Mesendoderm (in vitro differentiated cells): ENCODE measurements around the gene IL36A.

Experiments used
- DNase-seq: peaks from one replicate; pipeline ENCODE4 v3.0.0; 2013
- H2AK5ac ChIP-seq: 2 replicates; pipeline ENCODE4 v1.6.1; 2013; ENCODE audit warnings: low read length, inconsistent platforms
- H2BK120ac ChIP-seq: 2 replicates; pipeline ENCODE4 v1.6.1; 2013; ENCODE audit warnings: low read depth, mild to moderate bottlenecking, low read length, moderate library complexity, mixed read lengths
- H2BK15ac ChIP-seq: replicated peaks from 2 replicates; pipeline ENCODE4 v1.6.1; 2013; ENCODE audit warnings: low read depth, mild to moderate bottlenecking, moderate library complexity
- H2BK5ac ChIP-seq: 2 replicates; pipeline ENCODE4 v1.6.1; 2013; ENCODE audit warnings: low read length, inconsistent platforms
- H3K18ac ChIP-seq: 2 replicates; pipeline ENCODE4 v1.6.1; 2013; ENCODE audit warnings: mild to moderate bottlenecking, low read length, mixed read lengths
- H3K23ac ChIP-seq: one replicate; pipeline ENCODE4 v1.6.1; 2013; ENCODE audit warnings: low read length
- H3K27ac ChIP-seq: 2 replicates; pipeline ENCODE4 v1.5.1; 2013; ENCODE audit warnings: low read depth, mild to moderate bottlenecking, inconsistent platforms, low read length, moderate library complexity
- H3K27me3 ChIP-seq: 2 replicates; pipeline ENCODE4 v1.6.1; 2013; ENCODE audit warnings: low read length, control low read depth, mild to moderate bottlenecking, inconsistent platforms; ENCODE audit not compliant: insufficient read depth, poor library complexity
- H3K36me3 ChIP-seq: 2 replicates; pipeline ENCODE4 v1.6.1; 2013; ENCODE audit warnings: low read length, inconsistent platforms; ENCODE audit not compliant: control insufficient read depth, insufficient read depth
- H3K4ac ChIP-seq: one replicate; pipeline ENCODE4 v1.6.1; 2013; ENCODE audit warnings: low read depth, mild to moderate bottlenecking, low read length, moderate library complexity
- H3K4me1 ChIP-seq: 2 replicates; pipeline ENCODE4 v1.6.1; 2013; ENCODE audit warnings: low read depth, low read length, inconsistent platforms; ENCODE audit not compliant: control insufficient read depth
- H3K4me2 ChIP-seq: 2 replicates; pipeline ENCODE4 v1.6.1; 2013; ENCODE audit warnings: low read length
- H3K4me3 ChIP-seq: 2 replicates; pipeline ENCODE4 v1.5.1; 2013; ENCODE audit warnings: mild to moderate bottlenecking, low read length
- H3K56ac ChIP-seq: one replicate; pipeline ENCODE4 v1.6.1; 2013; ENCODE audit warnings: low read length
- H3K79me1 ChIP-seq: 2 replicates; pipeline ENCODE4 v1.6.1; 2013; ENCODE audit warnings: low read length, inconsistent platforms
- H3K79me2 ChIP-seq: 2 replicates; pipeline ENCODE4 v1.6.1; 2013; ENCODE audit warnings: mild to moderate bottlenecking, low read length; ENCODE audit not compliant: control insufficient read depth, insufficient read depth
- H3K9ac ChIP-seq: 2 replicates; pipeline ENCODE4 v1.6.1; 2013; ENCODE audit warnings: low read length, inconsistent platforms
- H4K5ac ChIP-seq: one replicate; pipeline ENCODE4 v1.6.1; 2013; ENCODE audit warnings: low read length
- H4K8ac ChIP-seq: one replicate; pipeline ENCODE4 v1.6.1; 2013; ENCODE audit warnings: low read depth, mild to moderate bottlenecking, control low read depth, low read length, moderate library complexity
- WGBS: extraction: QIAGEN DNeasy Blood & Tissue Kit; methylation state at CpG from one replicate; pipeline ENCODE4 v1.1.7; 2013; ENCODE audit warnings: low lambda C conversion rate, missing lambda C conversion rate; ENCODE audit not compliant: insufficient coverage; ENCODE audit errors: extremely low coverage; 5-methylcytosine and 5-hydroxymethylcytosine counted together

The IL36A gene

GRCh38 chr2:112962308-112963175, 42.7 kb upstream of the IL36A start:
- Histone ChIP-seq H3K79me2 (no peaks in the 10 kb centered on the region), H3K18ac (no peak overlapping the region), H3K4me1 (no peaks in the 10 kb centered on the region), H3K9ac (no peak overlapping the region), H2BK120ac (no peak overlapping the region), H3K4ac (no peak overlapping the region), H4K8ac (no peak overlapping the region), H3K4me3 (no peak overlapping the region), H3K27ac (no peak overlapping the region), H2BK5ac (no peak overlapping the region), H3K23ac (no peak overlapping the region), H3K56ac (no peak overlapping the region), H3K4me2 (no peak overlapping the region), H3K27me3 (no peaks in the 10 kb centered on the region), H2BK15ac (no peak overlapping the region), H4K5ac (no peak overlapping the region), H2AK5ac (no peak overlapping the region), H3K36me3 (no peaks in the 10 kb centered on the region), H3K79me1 (no peaks in the 10 kb centered on the region)
- peak; percentile 7 for DNase-seq
- no CpG with 5 or more reads among the region's 3 CpGs for WGBS

GRCh38 chr2:112967023-112967422, 38.2 kb upstream of the IL36A start:
- no peak overlapping the region for H4K5ac ChIP-seq
- H3K9ac ChIP-seq: no peak overlapping the region
- no peak for DNase-seq
- no peak overlapping the region for H2AK5ac ChIP-seq
- H3K18ac ChIP-seq: no peak overlapping the region
- no peak overlapping the region for H2BK120ac ChIP-seq
- no peak overlapping the region for H3K4me3 ChIP-seq
- no peak overlapping the region for H4K8ac ChIP-seq
- no peaks in the 10 kb centered on the region for H3K79me1 ChIP-seq
- H3K4ac ChIP-seq: no peak overlapping the region
- H3K4me1 ChIP-seq: no peaks in the 10 kb centered on the region
- H3K27me3 ChIP-seq: no peaks in the 10 kb centered on the region
- H2BK5ac ChIP-seq: no peak overlapping the region
- no peak overlapping the region for H3K56ac ChIP-seq
- WGBS: no CpG with 5 or more reads among the region's 2 CpGs
- H3K23ac ChIP-seq: no peak overlapping the region
- H3K36me3 ChIP-seq: no peaks in the 10 kb centered on the region
- H3K79me2 ChIP-seq: no peaks in the 10 kb centered on the region
- H2BK15ac ChIP-seq: no peak overlapping the region
- no peak overlapping the region for H3K27ac ChIP-seq
- H3K4me2 ChIP-seq: no peak overlapping the region

GRCh38 chr2:112972423-112973086, 32.7 kb upstream of the IL36A start:
- whole genome bisulfite sequencing: no CpG with 5 or more reads among the region's 5 CpGs
- no peak overlapping the region for H3K18ac ChIP-seq
- H2BK15ac ChIP-seq: no peak overlapping the region
- no peaks in the 10 kb centered on the region for H3K4me1 ChIP-seq
- H2BK5ac ChIP-seq: no peak overlapping the region
- no peak overlapping the region for H2AK5ac ChIP-seq
- no peaks in the 10 kb centered on the region for H3K79me1 ChIP-seq
- H3K4me3 ChIP-seq: no peak overlapping the region
- no peak overlapping the region for H3K9ac ChIP-seq
- DNase-seq: no peak
- H3K36me3 ChIP-seq: no peaks in the 10 kb centered on the region
- no peaks in the 10 kb centered on the region for H3K27me3 ChIP-seq
- no peak overlapping the region for H3K23ac ChIP-seq
- H3K4me2 ChIP-seq: no peak overlapping the region
- no peak overlapping the region for H2BK120ac ChIP-seq
- no peak overlapping the region for H4K8ac ChIP-seq
- H3K56ac ChIP-seq: no peak overlapping the region
- no peak overlapping the region for H3K27ac ChIP-seq
- no peak overlapping the region for H3K4ac ChIP-seq
- no peak overlapping the region for H4K5ac ChIP-seq
- no peaks in the 10 kb centered on the region for H3K79me2 ChIP-seq

- H2BK15ac ChIP-seq: no peak overlapping the region
- WGBS: no CpG with 5 or more reads among the region's 2 CpGs
- H3K4me1 ChIP-seq: no peaks in the 10 kb centered on the region
- no peak overlapping the region for H3K18ac ChIP-seq
- no peak overlapping the region for H4K8ac ChIP-seq
- no peaks in the 10 kb centered on the region for H3K36me3 ChIP-seq
- H3K79me2 ChIP-seq: no peaks in the 10 kb centered on the region
- no peaks in the 10 kb centered on the region for H3K79me1 ChIP-seq
- no peak overlapping the region for H3K23ac ChIP-seq
- DNase-seq: no peak
- H3K4me2 ChIP-seq: no peak overlapping the region
- no peak overlapping the region for H3K4me3 ChIP-seq
- H2AK5ac ChIP-seq: no peak overlapping the region
- no peak overlapping the region for H4K5ac ChIP-seq
- no peak overlapping the region for H3K56ac ChIP-seq
- no peak overlapping the region for H3K9ac ChIP-seq
- H2BK120ac ChIP-seq: no peak overlapping the region
- H3K27me3 ChIP-seq: no peaks in the 10 kb centered on the region
- no peak overlapping the region for H3K4ac ChIP-seq
- no peak overlapping the region for H3K27ac ChIP-seq
- H2BK5ac ChIP-seq: no peak overlapping the region
Observed at GRCh38 chr2:112973156-112973555, 32.1 kb upstream of the IL36A start.

GRCh38 chr2:112977559-112978056, 27.7 kb upstream of the IL36A start, which contains the start of gene IL36G:
Gene IL36G (plus strand): TSS chr2:112978006. CDS start chr2:112978639, 633 bp downstream.
- no peak within 1 kb of the TSS for H3K23ac ChIP-seq
- no peak within 1 kb of the TSS for H2BK120ac ChIP-seq
- no peak within 1 kb of the TSS for H3K4me2 ChIP-seq
- H2BK15ac ChIP-seq: no peak within 1 kb of the TSS
- no peak within 1 kb of the TSS for H3K4me3 ChIP-seq
- no peak within 1 kb of the TSS for H3K4ac ChIP-seq
- H2BK5ac ChIP-seq: no peak within 1 kb of the TSS
- no peaks in the 10 kb centered on the region for H3K79me2 ChIP-seq
- no peak within 1 kb of the TSS for H3K27ac ChIP-seq
- no peak for DNase-seq
- no peaks in the 10 kb centered on the region for H3K79me1 ChIP-seq
- H4K5ac ChIP-seq: no peak within 1 kb of the TSS
- H3K36me3 ChIP-seq: no peaks in the 10 kb centered on the region
- no peak within 1 kb of the TSS for H3K56ac ChIP-seq
- no peaks in the 10 kb centered on the region for H3K27me3 ChIP-seq
- no peak within 1 kb of the TSS for H3K9ac ChIP-seq
- no peak within 1 kb of the TSS for H2AK5ac ChIP-seq
- no peak within 1 kb of the TSS for H4K8ac ChIP-seq
- no CpG with 5 or more reads among the region's 7 CpGs for WGBS
- H3K18ac ChIP-seq: no peak within 1 kb of the TSS
- peaks cover 2% of the 10 kb centered on the region for H3K4me1 ChIP-seq
